ENCODE results near the gene ITIH4.

The ITIH4 gene

GRCh38 chr3:52830535-52831258, at the start of gene ITIH4:
ITIH4 (minus strand) TSS chr3:52830672; CDS start chr3:52830642, 30 bp downstream.
- no peak for DNase-seq (ENCODE audit: low read depth in 2 of 3, low spot score in 2 of 3)

GRCh38 chr3:52880047-52880446, 49.6 kb upstream of the ITIH4 start:
- DNase-seq (ENCODE audit: low read depth in 2 of 3, low spot score in 2 of 3): no peak

GRCh38 chr3:52879581-52879980, 49.1 kb upstream of the ITIH4 start:
- no peak for DNase-seq (ENCODE audit: low read depth in 2 of 3, low spot score in 2 of 3)

- no peak for DNase-seq (ENCODE audit: low read depth in 2 of 3, low spot score in 2 of 3)
Observed at GRCh38 chr3:52879090-52879489, 48.6 kb upstream of the ITIH4 start.

GRCh38 chr3:52877085-52877484, 46.6 kb upstream of the ITIH4 start:
- no peak for DNase-seq (ENCODE audit: low read depth in 2 of 3, low spot score in 2 of 3)

GRCh38 chr3:52874864-52875587, 44.6 kb upstream of the ITIH4 start:
- DNase-seq (ENCODE audit: low read depth in 2 of 3, low spot score in 2 of 3): no peak

GRCh38 chr3:52874160-52874701, 43.8 kb upstream of the ITIH4 start:
- no peak for DNase-seq (ENCODE audit: low read depth in 2 of 3, low spot score in 2 of 3)

- no peak for DNase-seq (ENCODE audit: low read depth in 2 of 3, low spot score in 2 of 3)
Observed at GRCh38 chr3:52873433-52874159, 43.1 kb upstream of the ITIH4 start.

- no peak for DNase-seq (ENCODE audit: low read depth in 2 of 3, low spot score in 2 of 3)
Observed at GRCh38 chr3:52872245-52872644, 41.8 kb upstream of the ITIH4 start.

- no peak for DNase-seq (ENCODE audit: low read depth in 2 of 3, low spot score in 2 of 3)
Observed at GRCh38 chr3:52871761-52872160, 41.3 kb upstream of the ITIH4 start.

GRCh38 chr3:52870471-52870870, 40.0 kb upstream of the ITIH4 start:
- DNase-seq (ENCODE audit: low read depth in 2 of 3, low spot score in 2 of 3): no peak

- no peak for DNase-seq (ENCODE audit: low read depth in 2 of 3, low spot score in 2 of 3)
Observed at GRCh38 chr3:52866427-52866826, 36.0 kb upstream of the ITIH4 start.

GRCh38 chr3:52865994-52866393, 35.5 kb upstream of the ITIH4 start:
- DNase-seq (ENCODE audit: low read depth in 2 of 3, low spot score in 2 of 3): no peak

- DNase-seq (ENCODE audit: low read depth in 2 of 3, low spot score in 2 of 3): no peak
Observed at GRCh38 chr3:52860424-52860768, 29.9 kb upstream of the ITIH4 start.

GRCh38 chr3:52859686-52860423, 29.4 kb upstream of the ITIH4 start:
- DNase-seq (ENCODE audit: low read depth in 2 of 3, low spot score in 2 of 3): no peak

GRCh38 chr3:52857864-52858263, 27.4 kb upstream of the ITIH4 start:
- no peak for DNase-seq (ENCODE audit: low read depth in 2 of 3, low spot score in 2 of 3)

- DNase-seq (ENCODE audit: low read depth in 2 of 3, low spot score in 2 of 3): no peak
Observed at GRCh38 chr3:52857133-52857532, 26.7 kb upstream of the ITIH4 start.

GRCh38 chr3:52856666-52857065, 26.2 kb upstream of the ITIH4 start:
- DNase-seq (ENCODE audit: low read depth in 2 of 3, low spot score in 2 of 3): no peak

- DNase-seq (ENCODE audit: low read depth in 2 of 3, low spot score in 2 of 3): no peak
Observed at GRCh38 chr3:52854013-52854412, 23.5 kb upstream of the ITIH4 start.

- DNase-seq (ENCODE audit: low read depth in 2 of 3, low spot score in 2 of 3): no peak
Observed at GRCh38 chr3:52852419-52852818, 21.9 kb upstream of the ITIH4 start.

GRCh38 chr3:52851348-52851747, 20.9 kb upstream of the ITIH4 start:
- DNase-seq (ENCODE audit: low read depth in 2 of 3, low spot score in 2 of 3): no peak
